DMS153 treated with DMSO at 0.1 percent for 48 hours (cell line): ENCODE results near the gene ANP32E.
"Not testable (repeated sequence)": the region's sequence is repeated elsewhere in the genome, so short reads cannot be mapped to it uniquely, and the experiment has no call there.

ENCODE experiments used
- DNase-seq: peaks from one replicate; lab custom pipeline; 2025; ENCODE audit not compliant: unreplicated experiment; lab: John Stamatoyannopoulos, UW

The ANP32E gene

DNA sequence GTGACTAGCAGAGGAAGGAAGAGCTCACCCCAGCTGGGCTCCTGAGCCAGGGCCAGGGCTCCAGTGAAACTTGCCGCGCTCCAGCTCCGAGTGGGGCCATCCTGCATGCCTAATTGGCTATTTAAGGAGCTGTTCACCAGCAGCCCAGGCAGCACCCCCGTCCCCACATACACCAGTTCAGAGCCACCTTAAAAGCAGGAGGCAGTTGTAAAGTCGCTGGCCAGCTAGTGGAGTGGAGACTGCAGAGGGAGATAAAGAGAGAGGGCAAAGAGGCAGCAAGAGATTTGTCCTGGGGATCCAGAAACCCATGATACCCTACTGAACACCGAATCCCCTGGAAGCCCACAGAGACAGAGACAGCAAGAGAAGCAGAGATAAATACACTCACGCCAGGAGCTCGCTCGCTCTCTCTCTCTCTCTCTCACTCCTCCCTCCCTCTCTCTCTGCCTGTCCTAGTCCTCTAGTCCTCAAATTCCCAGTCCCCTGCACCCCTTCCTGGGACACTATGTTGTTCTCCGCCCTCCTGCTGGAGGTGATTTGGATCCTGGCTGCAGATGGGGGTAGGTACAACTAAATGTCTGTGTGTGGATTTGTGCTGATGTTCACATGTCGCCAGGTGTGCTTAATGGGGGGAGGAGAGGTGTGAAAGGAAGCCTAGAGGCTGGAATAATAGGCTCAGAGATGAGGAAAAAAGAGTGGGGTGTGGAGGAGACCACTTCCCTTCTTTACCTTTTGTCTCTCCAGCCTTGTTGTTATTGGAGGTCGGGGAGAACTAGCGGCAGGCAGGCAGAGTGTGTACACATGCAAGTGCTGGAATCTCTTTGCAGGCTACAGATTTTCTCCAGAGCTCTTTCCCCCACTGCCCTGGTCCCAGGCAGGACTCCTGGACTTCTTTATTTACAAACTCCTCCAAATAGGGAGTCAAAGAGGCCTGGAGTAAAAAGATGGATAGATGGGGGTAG lies 22.0 kb upstream of the ANP32E start, which contains the start of gene CA14:
Gene CA14 (plus strand): TSS at position 151 of the 962 bp plus-strand sequence. CDS start 355 bp downstream, at position 506.
- no peak for DNase-seq

DNA sequence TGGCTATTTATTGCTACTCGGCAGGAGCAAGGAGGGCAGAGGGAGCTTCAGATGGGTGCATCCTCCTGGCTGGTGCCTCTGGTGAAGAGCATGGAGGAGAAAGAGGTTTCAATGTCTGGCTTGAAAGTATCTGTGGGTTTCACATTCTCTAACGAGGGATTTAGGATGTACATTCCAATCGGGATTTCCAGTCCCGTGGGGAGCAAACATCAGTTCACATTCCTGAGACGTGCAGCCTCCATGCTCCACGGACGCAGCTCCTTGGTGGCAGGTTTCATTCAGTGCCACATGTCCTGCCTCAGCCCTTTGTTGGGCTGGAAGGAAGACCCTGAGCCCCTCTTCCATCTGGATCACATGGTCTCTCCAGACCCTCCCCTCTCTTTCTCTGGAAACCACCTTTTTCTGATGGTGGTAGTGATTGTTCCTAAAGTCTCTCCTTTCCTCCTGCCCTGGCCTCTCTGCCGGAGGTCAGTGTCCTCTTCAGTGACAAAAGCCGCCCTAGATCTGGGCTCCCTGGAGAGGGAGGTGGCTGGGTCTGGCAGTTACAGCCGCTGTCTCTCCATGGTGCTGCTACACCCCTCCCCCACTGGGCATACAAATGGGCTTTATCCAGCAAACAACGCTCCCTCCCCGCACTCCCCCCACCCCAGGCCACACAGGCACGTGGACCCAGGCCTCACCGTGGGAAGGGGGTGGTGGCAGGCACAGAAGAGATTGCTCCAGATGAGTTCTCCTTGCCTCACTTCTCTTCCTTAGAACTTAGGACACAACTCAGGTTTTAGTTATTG lies 20.8 kb upstream of the ANP32E start:
- DNase-seq = no peak

DNA sequence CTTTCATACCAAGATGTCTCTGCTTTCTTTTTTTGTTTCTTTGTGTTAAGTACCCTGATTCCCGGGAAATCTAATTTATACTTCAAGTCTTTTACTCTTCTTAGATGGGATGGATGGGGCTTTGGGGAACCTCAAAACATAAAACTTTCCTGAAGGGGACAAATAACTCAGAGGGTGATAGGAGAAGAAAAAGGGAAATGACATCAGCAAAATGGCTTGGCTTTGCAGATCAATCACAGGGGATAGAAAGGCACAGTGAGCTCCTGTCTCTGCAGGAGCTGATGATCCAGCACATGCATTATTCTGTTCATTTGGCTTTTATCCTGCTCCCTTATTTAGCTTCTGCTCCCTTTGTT lies 20.3 kb upstream of the ANP32E start:
- no peak for DNase-seq

DNA sequence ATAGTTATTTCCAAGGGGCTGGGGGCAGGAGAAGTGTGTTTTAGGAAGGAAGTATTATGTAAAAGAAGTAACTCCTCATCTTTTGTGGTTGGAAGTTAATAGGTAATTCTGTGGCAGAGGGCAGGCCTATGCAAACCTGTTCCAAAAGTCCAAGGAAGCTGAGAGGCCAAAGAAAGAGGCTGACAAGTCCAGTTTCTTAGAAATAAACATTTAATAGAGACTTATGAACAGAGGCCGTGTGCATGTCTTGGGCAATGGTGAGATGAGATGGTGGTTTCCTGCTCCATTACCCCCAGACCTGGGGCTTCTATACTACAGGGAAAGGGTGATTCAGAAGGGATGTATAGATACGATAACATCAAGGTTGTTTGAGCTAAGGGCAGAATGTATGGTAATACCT lies 14.0 kb upstream of the ANP32E start:
- no peak for DNase-seq

DNA sequence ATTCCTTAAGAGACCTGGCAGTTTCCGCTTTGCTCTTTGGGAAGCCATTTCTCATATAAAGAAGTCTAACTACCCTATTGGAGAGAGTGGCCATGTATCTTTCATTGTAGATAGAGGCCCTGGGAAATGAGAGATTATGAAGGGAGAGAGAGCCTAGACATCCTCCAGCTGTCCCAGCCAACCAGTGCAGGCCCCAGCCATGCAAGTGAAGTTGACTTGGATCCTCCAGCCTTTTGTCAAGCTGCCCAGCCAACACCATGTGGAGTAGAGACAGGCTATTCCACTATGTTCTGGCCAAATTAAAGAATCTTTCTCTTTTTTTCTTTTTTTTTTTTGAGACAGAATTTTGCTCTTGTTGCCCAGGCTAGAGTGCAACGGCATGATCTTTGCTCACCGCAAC lies 7.1 kb upstream of the ANP32E start:
- no peak for DNase-seq

DNA sequence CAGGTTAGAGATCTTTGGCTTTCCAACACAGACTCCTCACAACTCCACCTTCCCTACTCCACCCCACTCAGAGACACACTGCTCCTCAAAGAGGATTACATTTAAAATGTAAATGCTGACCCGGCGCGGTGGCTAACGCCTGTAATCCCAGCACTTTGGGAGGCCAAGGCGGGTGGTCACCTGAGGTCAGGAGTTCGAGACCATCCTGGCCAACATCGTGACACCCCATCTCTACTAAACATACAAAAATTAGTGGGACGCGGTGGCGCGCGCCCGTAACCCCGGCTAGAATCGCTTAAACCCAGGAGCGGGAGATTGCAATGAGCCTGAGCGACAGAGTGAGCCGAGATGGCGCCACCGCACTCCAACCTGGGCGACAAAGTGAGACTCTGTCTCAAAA lies 1.8 kb upstream of the ANP32E start:
- no peak for DNase-seq

DNA sequence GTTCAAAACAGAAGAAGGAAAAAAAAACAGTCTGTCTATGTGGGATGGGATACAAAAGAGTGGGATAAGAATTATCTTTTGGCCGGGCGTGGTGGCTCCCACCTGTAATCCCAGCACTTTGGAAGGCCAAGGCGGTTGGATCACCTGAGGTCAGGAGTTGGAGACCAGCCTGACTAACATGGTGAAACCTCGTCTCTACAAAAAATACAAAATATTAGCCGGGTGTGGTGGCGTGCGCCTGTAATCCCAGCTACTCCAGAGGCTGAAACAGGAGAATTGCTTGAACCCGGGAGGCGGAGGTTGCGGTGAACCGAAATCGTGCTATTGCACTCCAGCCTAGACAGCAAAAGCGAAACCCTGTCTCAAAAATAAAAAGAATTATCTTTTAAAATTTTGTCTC lies 1.3 kb upstream of the ANP32E start:
- DNase-seq = not testable (repeated sequence)

DNA sequence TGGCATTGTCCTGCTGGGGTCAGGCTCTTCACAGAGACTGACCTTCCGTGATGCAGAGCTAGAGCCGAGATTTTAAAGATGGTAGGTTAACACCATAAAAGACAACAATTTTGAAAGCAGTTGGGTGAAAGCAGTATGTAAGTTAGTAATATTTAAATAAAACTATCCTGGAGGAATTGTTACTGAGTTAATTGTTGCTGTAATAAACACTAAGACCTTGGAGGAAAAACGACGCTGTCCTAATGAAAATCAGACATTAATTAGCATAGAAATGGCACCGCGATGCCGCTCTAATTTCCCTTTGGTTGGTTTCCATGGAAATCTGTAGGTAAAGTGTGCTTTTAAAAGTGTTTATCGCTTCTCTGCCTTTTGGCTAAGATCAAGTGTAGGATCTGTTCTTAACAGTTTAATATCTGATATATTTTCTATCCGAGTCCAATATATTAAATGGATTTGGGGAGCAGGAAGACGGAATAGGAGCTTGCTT lies 745 bp upstream of the ANP32E start:
- DNase-seq = no peak

DNA sequence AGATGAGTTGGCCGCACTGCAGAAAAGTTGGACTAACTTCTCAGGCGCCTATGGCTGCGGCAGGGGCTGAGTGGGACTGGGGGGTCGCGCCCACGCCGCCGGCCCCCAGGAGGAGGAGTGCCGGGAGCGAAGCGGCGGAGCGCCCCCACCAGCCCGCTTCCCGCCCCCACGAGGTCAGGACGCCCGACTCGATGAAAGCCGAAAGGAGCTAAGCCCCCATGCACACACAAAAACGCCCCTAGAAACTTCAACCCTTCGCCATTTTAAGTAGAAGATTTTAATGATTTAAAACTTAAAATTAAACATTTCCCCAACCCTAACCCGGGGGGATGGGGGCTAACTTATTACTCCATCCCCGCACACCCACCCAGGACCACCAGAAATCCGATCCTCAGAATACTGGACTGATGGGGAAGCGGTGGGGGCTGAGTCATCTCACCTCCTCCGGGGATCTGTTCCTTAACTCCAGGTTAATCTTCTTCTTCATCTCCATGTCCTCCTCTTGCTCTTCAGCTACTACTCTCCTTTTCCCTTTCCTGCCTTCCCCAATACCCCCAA lies 539 bp downstream of the ANP32E start:
- DNase-seq = no peak

DNA sequence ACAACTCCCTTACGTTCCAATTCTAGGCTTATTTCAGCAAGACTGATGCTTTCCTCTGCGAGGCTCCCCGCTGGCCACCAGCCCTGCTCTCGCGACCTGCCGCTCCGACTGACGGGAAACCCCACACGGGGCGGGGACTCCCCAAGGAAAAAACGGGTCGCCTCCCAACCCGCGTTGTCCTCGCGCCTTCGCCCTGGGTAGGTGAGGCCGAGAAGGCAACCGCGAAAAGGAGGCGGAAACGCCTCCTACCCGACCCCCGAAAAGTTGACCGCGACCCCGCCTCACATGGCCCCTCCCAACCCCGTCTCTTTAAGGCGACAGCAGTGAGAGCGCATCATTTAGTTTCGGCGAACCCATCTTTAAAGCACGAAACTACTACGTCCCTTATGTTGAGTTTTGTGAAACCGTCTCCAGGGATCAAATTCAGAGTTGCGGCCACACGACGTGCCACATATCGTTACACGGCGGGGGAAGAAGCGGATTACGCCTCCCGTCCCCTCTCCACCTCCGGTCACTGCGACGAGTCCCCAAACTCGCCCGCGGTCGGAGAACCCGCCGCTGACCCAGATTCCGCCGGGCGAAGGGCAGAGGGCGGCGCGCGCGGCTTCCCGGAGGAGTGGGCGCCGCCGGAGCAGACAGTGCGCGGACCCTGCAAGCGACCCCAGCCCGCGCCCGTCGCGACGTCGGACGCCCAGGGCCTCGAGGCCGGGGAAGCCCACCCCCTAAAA lies 1.2 kb downstream of the ANP32E start:
- DNase-seq = peak; percentile 58

DNA sequence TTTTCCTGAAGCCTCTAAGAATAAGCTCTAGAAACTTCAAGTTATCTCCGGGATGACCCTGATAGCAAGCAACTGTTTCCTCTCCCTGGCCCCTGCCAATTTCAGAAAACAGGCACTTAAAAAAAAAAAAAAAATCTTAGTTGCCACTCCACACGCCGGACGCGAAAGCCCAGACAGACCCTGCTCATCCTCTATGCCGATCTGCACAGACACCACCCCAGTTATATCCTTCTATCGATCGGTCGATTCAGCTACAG lies 1.7 kb downstream of the ANP32E start:
- no peak for DNase-seq

DNA sequence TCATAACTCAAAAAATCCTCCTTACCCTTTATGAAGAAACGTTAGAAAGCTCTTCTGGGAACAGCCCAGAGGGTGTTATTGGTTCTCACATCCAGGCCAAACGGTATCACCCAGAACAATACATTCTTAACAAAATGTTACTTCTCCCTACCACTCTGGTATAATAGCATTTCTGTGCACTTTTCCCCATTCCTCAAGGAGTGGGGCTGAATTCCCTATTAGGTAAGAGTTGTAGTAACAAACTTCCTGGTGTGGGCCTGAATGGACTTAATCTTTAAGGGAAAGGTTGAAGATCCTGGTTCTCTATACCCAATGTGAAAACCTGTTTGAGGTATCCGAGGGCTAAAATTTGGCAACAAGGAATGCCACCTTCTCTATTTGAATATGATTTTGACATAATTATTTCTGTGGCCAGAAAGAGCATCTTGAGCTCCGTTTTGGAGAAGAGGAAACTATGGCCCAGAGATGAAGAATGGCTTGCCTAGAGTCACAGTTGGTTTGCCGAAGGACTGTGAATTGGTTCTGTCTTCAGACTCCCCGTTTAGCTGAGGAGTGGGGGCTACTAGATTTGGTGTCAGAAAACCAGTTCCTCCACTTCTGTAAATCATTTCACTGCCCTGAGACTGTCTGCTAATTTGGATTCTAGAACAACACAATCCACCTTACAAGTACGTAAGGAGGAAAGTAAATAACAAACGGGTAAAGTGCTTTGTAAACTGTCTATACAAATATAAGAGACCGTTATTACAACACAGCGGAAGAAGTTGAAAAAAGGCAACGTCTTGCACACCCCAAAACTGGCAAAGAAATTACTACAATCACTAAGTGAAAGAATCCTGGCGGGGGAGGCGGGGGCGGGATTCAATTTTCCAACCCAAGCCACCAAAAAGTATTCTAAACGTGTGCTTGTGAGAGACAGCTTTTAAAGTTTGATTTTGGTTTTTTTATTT lies 2.3 kb downstream of the ANP32E start:
- no peak for DNase-seq

DNA sequence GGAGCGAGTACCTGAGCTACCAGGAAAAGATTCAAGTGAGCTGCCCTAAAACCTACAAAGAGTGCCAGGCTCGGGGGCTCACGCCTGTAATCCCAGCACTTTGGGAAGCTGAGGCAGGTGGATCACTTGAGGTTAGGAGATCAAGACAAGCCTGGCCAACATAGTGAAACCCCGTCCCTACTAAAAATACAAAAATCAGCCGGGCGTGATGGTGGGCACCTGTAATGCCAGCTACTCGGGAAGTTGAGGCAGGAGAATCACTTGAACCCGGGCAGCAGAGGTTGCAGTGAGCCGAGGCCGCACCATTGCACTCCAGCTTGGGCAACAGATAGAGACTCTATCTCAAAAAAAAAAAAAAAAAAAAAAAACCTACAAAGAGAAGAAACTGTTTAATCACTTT lies 3.0 kb downstream of the ANP32E start:
- not testable (repeated sequence) for DNase-seq

DNA sequence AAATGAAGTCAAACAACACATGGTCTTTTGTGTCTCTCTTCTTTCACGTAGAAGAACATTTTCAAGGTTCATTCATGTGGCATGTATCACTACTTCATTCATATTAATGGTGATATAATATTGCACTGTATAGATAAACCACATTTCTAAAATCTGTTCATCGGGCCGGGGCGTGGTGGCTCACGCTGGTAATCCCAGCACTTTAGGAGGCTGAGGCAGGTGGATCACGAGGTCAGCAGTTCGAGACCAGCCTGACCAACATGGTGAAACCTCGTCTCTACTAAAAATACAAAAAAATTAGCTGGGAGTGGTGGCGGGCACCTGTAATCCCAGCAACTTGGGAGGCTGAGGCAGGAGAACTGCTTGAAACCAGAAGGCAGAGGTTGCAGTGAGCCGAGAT lies 7.7 kb downstream of the ANP32E start:
- not testable (repeated sequence) for DNase-seq

DNA sequence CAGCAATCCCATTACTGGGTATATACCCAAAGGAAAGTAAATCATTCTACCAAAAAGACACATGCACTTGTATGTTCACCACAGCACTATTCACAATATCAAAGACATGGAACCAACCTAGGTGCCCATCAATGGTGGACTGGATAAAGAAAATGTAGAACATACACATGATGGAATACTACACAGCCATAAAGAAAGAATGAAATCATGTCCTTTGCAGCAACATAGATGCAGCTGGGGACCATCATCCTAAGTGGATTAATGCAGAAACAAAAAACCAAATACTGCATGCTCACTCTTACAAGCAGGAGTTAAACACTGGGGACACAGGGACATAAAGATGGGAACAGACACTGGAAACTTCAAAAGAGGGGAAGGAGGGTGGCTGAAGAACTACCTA lies 8.7 kb downstream of the ANP32E start:
- DNase-seq = no peak

DNA sequence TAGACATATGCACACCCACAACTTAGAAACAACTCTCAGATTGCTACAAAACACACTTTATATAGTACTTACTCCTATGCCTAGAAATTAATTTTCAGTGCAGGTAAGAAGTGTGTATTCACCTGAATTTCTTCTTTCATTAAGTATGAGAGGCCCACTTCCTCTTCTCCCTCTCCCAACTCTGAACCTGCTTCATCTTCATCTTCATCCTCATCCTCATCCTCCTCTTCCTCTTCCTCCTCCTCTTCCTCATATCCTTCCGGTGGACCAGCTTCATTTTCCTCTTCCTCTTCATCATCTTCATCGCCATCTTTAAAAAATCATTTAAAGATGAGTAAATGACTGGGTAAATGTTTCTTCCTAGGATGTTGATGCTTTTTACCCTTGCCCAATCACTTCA lies 9.4 kb downstream of the ANP32E start:
- no peak for DNase-seq

DNA sequence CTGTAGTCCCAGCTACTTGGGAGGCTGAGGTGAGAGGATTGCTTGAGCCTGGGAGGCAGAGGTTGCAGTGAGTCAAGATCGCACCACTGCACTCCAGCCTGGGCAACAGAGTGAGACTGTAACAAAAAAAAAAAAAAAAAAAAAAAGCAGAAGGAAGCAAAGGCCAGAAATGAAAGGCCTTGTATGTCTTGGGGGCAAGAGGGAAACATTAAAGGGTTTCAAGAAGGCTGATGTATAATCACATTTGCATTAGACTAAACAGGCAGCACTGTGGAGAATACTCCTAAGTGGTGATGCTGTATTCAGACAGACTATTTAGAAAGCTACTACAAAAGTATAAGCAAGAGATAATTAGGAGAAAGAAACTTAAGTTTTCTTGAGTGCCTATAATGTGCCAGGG lies 10.4 kb downstream of the ANP32E start:
- DNase-seq = no peak

DNA sequence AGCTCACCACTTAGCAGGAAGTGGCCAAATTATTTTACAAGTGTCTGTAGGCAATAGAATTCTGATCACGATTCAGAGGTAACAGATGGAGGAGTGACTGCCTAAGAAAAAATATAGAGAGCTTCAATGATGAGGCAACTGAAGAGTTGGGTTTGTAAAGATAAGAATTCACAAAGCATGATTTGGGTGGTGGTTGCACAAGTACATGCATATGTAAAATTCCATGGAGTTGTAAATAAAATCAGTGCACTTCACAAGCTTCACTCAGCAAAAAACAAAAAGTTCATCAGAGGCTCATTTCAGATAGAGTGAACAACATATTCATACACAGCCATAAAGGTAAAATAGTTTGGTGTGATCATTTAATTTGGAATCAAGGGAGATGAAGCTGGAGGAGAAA lies 10.9 kb downstream of the ANP32E start:
- DNase-seq = no peak

DNA sequence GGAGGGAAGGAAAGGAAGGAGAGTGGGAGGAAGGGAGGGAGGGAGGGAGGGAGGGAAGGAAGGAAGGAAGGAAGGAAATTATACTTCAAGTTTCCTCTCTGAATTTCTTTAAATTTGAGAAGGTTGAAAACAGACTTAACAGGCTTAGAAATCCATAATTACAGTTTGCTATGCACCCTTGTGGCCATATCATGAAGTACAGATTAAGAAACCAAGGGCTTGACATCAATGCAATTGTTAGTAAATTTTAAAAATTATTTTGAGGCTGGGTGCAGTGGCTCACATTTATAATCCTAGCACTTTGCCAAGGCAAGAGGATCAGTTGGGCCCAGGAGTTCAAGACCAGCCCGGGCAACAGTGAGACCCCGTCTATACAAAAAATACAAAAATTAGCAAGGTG lies 14.4 kb downstream of the ANP32E start:
- no peak for DNase-seq

DNA sequence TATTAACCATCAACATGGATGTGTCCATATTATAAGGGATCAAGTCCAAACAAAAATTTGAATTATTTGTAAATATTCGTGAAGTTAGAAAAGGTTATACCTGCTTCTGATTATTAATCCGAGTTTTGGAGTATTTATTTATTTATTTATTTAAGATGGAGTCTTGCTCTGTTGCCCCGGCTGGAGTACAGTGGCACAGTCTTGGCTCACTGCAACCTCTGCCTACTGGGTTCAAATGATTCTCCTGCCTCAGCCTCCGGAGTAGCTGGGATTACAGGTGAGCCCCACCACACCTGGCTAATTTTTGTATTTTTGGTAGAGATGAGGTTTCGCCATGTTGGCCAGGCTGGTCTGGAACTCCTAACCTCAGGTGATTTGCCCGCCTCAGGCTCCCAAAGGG lies 20.1 kb downstream of the ANP32E start:
- not testable (repeated sequence) for DNase-seq
